Vagina (tissue), 2 donors: ENCODE results near the gene FRS2.

ENCODE experiments used
- POLR2A ChIP-seq, 2 donors: fragments of 450-650 bp; IDR thresholded peaks; one replicate each; pipeline ENCODE4 v1.6.1; 2017; ENCODE audit warnings: antibody characterized with exemption in 2 of 2, mild to moderate bottlenecking in 2 of 2, moderate library complexity in 2 of 2
- POLR2AphosphoS5 ChIP-seq, 2 donors: sonication (generic); formaldehyde crosslinking; IDR thresholded peaks; one replicate each; pipeline ENCODE4 v1.9.0; 2017; ENCODE audit warnings: antibody characterized with exemption in 2 of 2, mild to moderate bottlenecking in 2 of 2, low read depth in 1 of 2; ENCODE audit not compliant: insufficient read depth in 1 of 2
- TF ChIP-seq, protein P1 (sequence below), 3 experiments: fragments of 450-650 bp in 2 of 3; fragments of 200-600 bp in 1 of 3; sonication (generic) in 1 of 3; IDR thresholded peaks; one replicate each; pipeline ENCODE4 v1.5.1; 2017 to 2019; ENCODE audit warnings: antibody characterized with exemption in 3 of 3, mild to moderate bottlenecking in 2 of 3, moderate library complexity in 2 of 3

GRCh38 chr12:69495071-69495470, 24.9 kb downstream of the FRS2 start:
- TF ChIP-seq, protein P1, sequence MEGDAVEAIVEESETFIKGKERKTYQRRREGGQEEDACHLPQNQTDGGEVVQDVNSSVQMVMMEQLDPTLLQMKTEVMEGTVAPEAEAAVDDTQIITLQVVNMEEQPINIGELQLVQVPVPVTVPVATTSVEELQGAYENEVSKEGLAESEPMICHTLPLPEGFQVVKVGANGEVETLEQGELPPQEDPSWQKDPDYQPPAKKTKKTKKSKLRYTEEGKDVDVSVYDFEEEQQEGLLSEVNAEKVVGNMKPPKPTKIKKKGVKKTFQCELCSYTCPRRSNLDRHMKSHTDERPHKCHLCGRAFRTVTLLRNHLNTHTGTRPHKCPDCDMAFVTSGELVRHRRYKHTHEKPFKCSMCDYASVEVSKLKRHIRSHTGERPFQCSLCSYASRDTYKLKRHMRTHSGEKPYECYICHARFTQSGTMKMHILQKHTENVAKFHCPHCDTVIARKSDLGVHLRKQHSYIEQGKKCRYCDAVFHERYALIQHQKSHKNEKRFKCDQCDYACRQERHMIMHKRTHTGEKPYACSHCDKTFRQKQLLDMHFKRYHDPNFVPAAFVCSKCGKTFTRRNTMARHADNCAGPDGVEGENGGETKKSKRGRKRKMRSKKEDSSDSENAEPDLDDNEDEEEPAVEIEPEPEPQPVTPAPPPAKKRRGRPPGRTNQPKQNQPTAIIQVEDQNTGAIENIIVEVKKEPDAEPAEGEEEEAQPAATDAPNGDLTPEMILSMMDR (IDR thresholded peaks at IDR 0.05), result no peak
- TF ChIP-seq POLR2A (IDR thresholded peaks at IDR 0.05) (no peak), POLR2AphosphoS5 (IDR thresholded peaks at IDR 0.05; ENCODE audit: insufficient read depth in 1 of 2, low read depth in 1 of 2) (no peak)
